Gastrocnemius medialis (tissue), 4 donors: Measurements from ENCODE around the gene SLC48A1. TPM values are rescaled to one million over a fixed set of nuclear protein-coding genes. Genes with fewer than 3 reads are reported as not detected.

Source experiments
- ATAC-seq, 2 donors: fragments of 150-250 bp; one replicate each; pipeline ENCODE4 v1.9.1; 2016
- DNase-seq, 2 donors: peaks; one replicate each; pipeline ENCODE4 v3.0.0-alpha.2; 2019
- H3K27ac ChIP-seq, 4 donors: fragments of 200-600 bp; sonication (generic); 1 replicate in 1 of 4; 2 replicates in 3 of 4; pipeline ENCODE4 v1.5.1; 2016 to 2018; ENCODE audit warnings: mild to moderate bottlenecking in 2 of 4, moderate library complexity in 1 of 4
- H3K27me3 ChIP-seq, 3 donors: fragments of 200-600 bp; sonication (generic) in 2 of 3; 1 replicate in 1 of 3; 2 replicates in 2 of 3; pipeline versions ENCODE4 v1.5.1 to v1.6.0; 2016 to 2019; ENCODE audit warnings: mild to moderate bottlenecking in 1 of 3, moderate library complexity in 1 of 3
- H3K36me3 ChIP-seq, 2 donors: fragments of 200-600 bp; sonication (generic) in 1 of 2; one replicate each; pipeline ENCODE4 v1.5.1; 2017 to 2018
- H3K4me1 ChIP-seq, 2 donors: fragments of 200-600 bp; sonication (generic) in 1 of 2; one replicate each; pipeline ENCODE4 v1.5.1; 2016 to 2017; ENCODE audit warnings: mild to moderate bottlenecking in 2 of 2
- H3K4me3 ChIP-seq, 4 donors: fragments of 200-600 bp; sonication (generic) in 3 of 4; 1 replicate in 1 of 4; 2 replicates in 3 of 4; pipeline ENCODE4 v1.5.1; 2016 to 2019; ENCODE audit warnings: mild to moderate bottlenecking in 2 of 4
- H3K9me3 ChIP-seq, 3 donors: fragments of 200-600 bp; sonication (generic) in 2 of 3; 1 replicate in 1 of 3; 2 replicates in 2 of 3; pipeline ENCODE4 v1.5.1; 2016 to 2019
- CTCF ChIP-seq, 5 experiments: fragments of 450-650 bp in 3 of 5; fragments of 200-600 bp in 2 of 5; sonication (generic) in 2 of 5; IDR thresholded peaks in 4 of 5; conservative IDR thresholded peaks in 1 of 5; 1 replicate in 4 of 5; 2 replicates in 1 of 5; pipeline ENCODE4 v1.5.1; 2016 to 2019; ENCODE audit warnings: antibody characterized with exemption in 5 of 5, mild to moderate bottlenecking in 3 of 5, moderate library complexity in 3 of 5
- POLR2A ChIP-seq, 2 donors: fragments of 450-650 bp; IDR thresholded peaks; one replicate each; pipeline ENCODE4 v1.6.1; 2017; ENCODE audit warnings: antibody characterized with exemption in 2 of 2, mild to moderate bottlenecking in 2 of 2, moderate library complexity in 2 of 2
- in situ Hi-C, 4 donors: fragments of 200-750 bp; cut with MboI; loops; one replicate each; pipeline versions ENCODE4 v1.15.0 to v1.8.0; 2017; ENCODE audit warnings: low sequenced_read_pairs in 4 of 4
- intact Hi-C: fragments of 100-400 bp; cut with DNase I; formaldehyde crosslinking; loops from one replicate; pipeline ENCODE4 v1.15.1; 2023; ENCODE audit warnings: low total_unique reads
- total RNA-seq, 4 donors: library from RNA; depleted of rRNA; stranded (reverse); fragments of >200 nt; gene quantifications; one replicate each; pipeline versions ENCODE4 v1.1.0 to v1.2.3, GENCODE V29; 2016

Gene SLC48A1
- total RNA-seq, 4 donors from 2014 or later = 28.3 to 62.6 (median 45.6) TPM

- TF ChIP-seq POLR2A (IDR thresholded peaks at IDR 0.05) (no peak), CTCF (IDR thresholded peaks at IDR 0.05 in 4 of 5, conservative IDR thresholded peaks at IDR 0.05 in 1 of 5) (no peak)
- in situ Hi-C loops (no loop called here), intact Hi-C loops (no loop called here)
- ATAC-seq (no peak), DNase-seq (no peak)
- no peak overlapping the region for H3K27ac ChIP-seq
- H3K4me1 ChIP-seq = peaks cover 13 to 21% of the 10 kb centered on the region in 2 donors
- no peaks in the 10 kb centered on the region for H3K9me3 ChIP-seq
- H3K36me3 ChIP-seq = peaks cover 0 to 94% of the 10 kb centered on the region in 2 donors
- no peaks in the 10 kb centered on the region for H3K27me3 ChIP-seq
- H3K4me3 ChIP-seq = no peak overlapping the region
These were observed 18.8 kb downstream of the SLC48A1 start for GRCh38 chr12:47791874-47792273.

GRCh38 chr12:47793015-47793681, 20.1 kb downstream of the SLC48A1 start:
- ATAC-seq = peak; percentile 64 to 69
- H3K27ac ChIP-seq = peak overlapping the region; percentile 49 to 64 (median 55)
- no peaks in the 10 kb centered on the region for H3K9me3 ChIP-seq
- H3K4me3 ChIP-seq = no peak overlapping the region
- H3K4me1 ChIP-seq = peaks cover 13 to 27% of the 10 kb centered on the region in 2 donors
- TF ChIP-seq POLR2A (IDR thresholded peaks at IDR 0.05) = no peak
- no peak for TF ChIP-seq CTCF (IDR thresholded peaks at IDR 0.05 in 4 of 5, conservative IDR thresholded peaks at IDR 0.05 in 1 of 5)
- no peaks in the 10 kb centered on the region for H3K27me3 ChIP-seq
- H3K36me3 ChIP-seq = peaks cover 0 to 92% of the 10 kb centered on the region in 2 donors
- intact Hi-C loops = no loop called here
- DNase-seq = no peak
- in situ Hi-C loops = no loop called here

- Histone ChIP-seq H3K27ac (no peak overlapping the region), H3K27me3 (no peaks in the 10 kb centered on the region), H3K9me3 (no peaks in the 10 kb centered on the region), H3K36me3 (peaks cover 0 to 77% of the 10 kb centered on the region in 2 donors), H3K4me1 (peaks cover 27 to 42% of the 10 kb centered on the region in 2 donors), H3K4me3 (no peak overlapping the region)
- DNase-seq (no peak), ATAC-seq (no peak)
- intact Hi-C loops (no loop called here), in situ Hi-C loops (no loop called here)
- no peak for TF ChIP-seq CTCF (IDR thresholded peaks at IDR 0.05 in 4 of 5, conservative IDR thresholded peaks at IDR 0.05 in 1 of 5)
- no peak for TF ChIP-seq POLR2A (IDR thresholded peaks at IDR 0.05)
These were observed 21.6 kb downstream of the SLC48A1 start for GRCh38 chr12:47794679-47795078.

GRCh38 chr12:47795121-47795813, 22.2 kb downstream of the SLC48A1 start:
- Histone ChIP-seq H3K9me3 (no peaks in the 10 kb centered on the region), H3K27ac (no peak overlapping the region), H3K27me3 (no peaks in the 10 kb centered on the region), H3K4me3 (no peak overlapping the region), H3K36me3 (peaks cover 0 to 71% of the 10 kb centered on the region in 2 donors), H3K4me1 (peaks cover 33 to 48% of the 10 kb centered on the region in 2 donors)
- ATAC-seq (no peak), DNase-seq (no peak)
- TF ChIP-seq POLR2A (IDR thresholded peaks at IDR 0.05) = no peak
- TF ChIP-seq CTCF (IDR thresholded peaks at IDR 0.05 in 4 of 5, conservative IDR thresholded peaks at IDR 0.05 in 1 of 5) = no peak
- intact Hi-C loops = no loop called here
- in situ Hi-C loops = no loop called here
